Activated T-helper 9 cell treated with anti-CD3 and anti-CD28 coated beads, Interleukin-2, amount 50 U/mL, for 16 hours (primary cell): ENCODE results near the gene TNNI3K.

Source experiments
- DNase-seq: peaks from one replicate; pipeline ENCODE4 v3.0.0-alpha.2; 2020; ENCODE audit warnings: low read depth

The TNNI3K gene

GRCh38 chr1:74395571-74395970 lies 160.4 kb downstream of the TNNI3K start:
- no peak for DNase-seq

GRCh38 chr1:74396462-74396861 lies 161.3 kb downstream of the TNNI3K start:
- no peak for DNase-seq

- no peak for DNase-seq
Measured at GRCh38 chr1:74396933-74397332, 161.7 kb downstream of the TNNI3K start.

GRCh38 chr1:74399249-74399648 lies 164.1 kb downstream of the TNNI3K start:
- no peak for DNase-seq

- no peak for DNase-seq
Measured at GRCh38 chr1:74402873-74403272, 167.7 kb downstream of the TNNI3K start.

GRCh38 chr1:74403606-74404005 lies 168.4 kb downstream of the TNNI3K start:
- DNase-seq: no peak

- DNase-seq: no peak
Measured at GRCh38 chr1:74406759-74407158, 171.6 kb downstream of the TNNI3K start.

- no peak for DNase-seq
Measured at GRCh38 chr1:74407902-74408301, 172.7 kb downstream of the TNNI3K start.

GRCh38 chr1:74412244-74412643 lies 177.1 kb downstream of the TNNI3K start:
- no peak for DNase-seq

- DNase-seq: no peak
Measured at GRCh38 chr1:74415935-74416334, 180.7 kb downstream of the TNNI3K start.

- DNase-seq: no peak
Measured at GRCh38 chr1:74419611-74420010, 184.4 kb downstream of the TNNI3K start.

GRCh38 chr1:74420467-74420866 lies 185.3 kb downstream of the TNNI3K start:
- DNase-seq: no peak

GRCh38 chr1:74422421-74423292 lies 187.5 kb downstream of the TNNI3K start:
- no peak for DNase-seq

- no peak for DNase-seq
Measured at GRCh38 chr1:74423471-74423870, 188.3 kb downstream of the TNNI3K start.

GRCh38 chr1:74425676-74426075 lies 190.5 kb downstream of the TNNI3K start:
- no peak for DNase-seq

- no peak for DNase-seq
Measured at GRCh38 chr1:74426208-74426937, 191.2 kb downstream of the TNNI3K start.

- DNase-seq: no peak
Measured at GRCh38 chr1:74427681-74428080, 192.5 kb downstream of the TNNI3K start.

GRCh38 chr1:74429580-74429979 lies 194.4 kb downstream of the TNNI3K start:
- DNase-seq: no peak

- DNase-seq: no peak
Measured at GRCh38 chr1:74430342-74430934, 195.3 kb downstream of the TNNI3K start.

GRCh38 chr1:74431531-74431930 lies 196.3 kb downstream of the TNNI3K start:
- no peak for DNase-seq

GRCh38 chr1:74432325-74432724 lies 197.1 kb downstream of the TNNI3K start:
- DNase-seq: no peak

GRCh38 chr1:74434321-74434720 lies 199.1 kb downstream of the TNNI3K start:
- DNase-seq: no peak

- DNase-seq: no peak
Measured at GRCh38 chr1:74436078-74436477, 200.9 kb downstream of the TNNI3K start.
